Stimulated activated naive CD8-positive, alpha-beta T cell treated with anti-CD3 and anti-CD28 coated beads, Interleukin-15, Interleukin-2, amounts not matched to agents 100 ng/mL and 50 ng/mL, for 24 hours (primary cell): ENCODE data around the gene CACNA1C.

Source experiments
- H3K27ac Mint-ChIP-seq: one replicate; pipeline ENCODE4 v1.8.0; 2021; ENCODE audit warnings: mild to moderate bottlenecking, mixed read lengths
- H3K27me3 Mint-ChIP-seq: one replicate; pipeline ENCODE4 v1.8.0; 2021; ENCODE audit warnings: mixed read lengths
- H3K36me3 Mint-ChIP-seq: one replicate; pipeline ENCODE4 v1.8.0; 2021; ENCODE audit warnings: low read depth, mixed read lengths
- H3K4me1 Mint-ChIP-seq: one replicate; pipeline ENCODE4 v1.8.0; 2021; ENCODE audit warnings: low read depth, mixed read lengths
- H3K4me3 Mint-ChIP-seq: one replicate; pipeline ENCODE4 v1.8.0; 2021; ENCODE audit warnings: mild to moderate bottlenecking, mixed read lengths
- H3K9me3 Mint-ChIP-seq: one replicate; pipeline ENCODE4 v1.8.0; 2021; ENCODE audit warnings: mixed read lengths

Gene CACNA1C

DNA sequence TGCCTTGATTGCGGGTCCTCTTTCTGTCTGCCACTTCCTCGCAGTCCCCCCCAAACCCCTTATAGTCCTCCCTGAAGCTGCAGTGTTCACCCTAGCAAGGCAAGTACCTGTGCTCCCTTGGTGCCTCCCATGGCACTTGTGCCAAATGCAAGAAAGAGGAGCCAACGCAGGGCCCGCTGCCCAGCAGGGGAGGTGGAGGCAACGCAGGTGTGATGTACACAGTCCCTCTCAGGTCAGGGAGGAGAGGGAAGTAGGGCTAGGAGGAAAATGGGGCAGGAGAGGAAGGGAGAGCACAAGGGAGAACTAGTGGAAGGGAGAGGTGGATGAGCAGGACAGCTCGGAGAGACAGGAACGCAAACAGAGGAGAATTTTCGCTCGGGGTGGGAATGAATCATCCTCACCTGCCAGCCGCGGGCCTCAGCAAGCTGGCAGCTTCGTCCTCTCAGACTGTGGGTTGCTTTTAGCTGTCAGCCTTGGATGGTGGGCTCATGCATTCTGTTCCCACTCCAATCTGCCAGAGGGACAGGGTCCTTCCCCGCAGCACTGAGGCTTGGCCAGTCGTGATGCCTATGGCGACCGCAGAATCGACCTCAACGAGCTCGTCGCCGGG lies 357.0 kb downstream of the CACNA1C start:
- peaks cover 4% of the 10 kb centered on the region for H3K27me3 Mint-ChIP-seq
- no peaks in the 10 kb centered on the region for H3K4me1 Mint-ChIP-seq
- H3K27ac Mint-ChIP-seq: no peak overlapping the region

DNA sequence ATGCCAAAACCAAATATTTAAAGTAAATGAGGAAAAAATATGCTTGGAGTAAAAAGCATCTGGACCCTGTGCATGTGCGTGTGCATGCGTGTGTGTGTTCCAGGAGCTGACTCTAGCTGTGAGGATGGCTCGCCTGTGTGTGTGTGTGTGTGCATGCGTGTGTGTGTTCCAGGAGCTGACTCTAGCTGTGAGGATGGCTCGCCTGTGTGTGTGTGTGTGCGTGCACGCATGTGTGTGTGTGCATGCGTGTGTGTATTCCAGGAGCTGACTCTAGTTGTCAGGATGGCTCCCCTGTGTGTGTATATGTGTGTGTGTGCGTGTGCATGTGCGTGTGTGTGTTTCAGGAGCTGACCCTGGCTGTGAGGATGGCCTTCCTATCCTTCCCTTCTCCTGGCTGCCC lies 357.7 kb downstream of the CACNA1C start:
- Mint-ChIP-seq H3K27ac (no peak overlapping the region), H3K9me3 (no peaks in the 10 kb centered on the region), H3K4me3 (no peak overlapping the region), H3K4me1 (no peaks in the 10 kb centered on the region), H3K36me3 (no peaks in the 10 kb centered on the region), H3K27me3 (peaks cover 4% of the 10 kb centered on the region)

More for the DNA sequence above, 357.0 kb downstream of the CACNA1C start:
- no peaks in the 10 kb centered on the region for H3K36me3 Mint-ChIP-seq
- H3K9me3 Mint-ChIP-seq: no peaks in the 10 kb centered on the region
- no peak overlapping the region for H3K4me3 Mint-ChIP-seq

DNA sequence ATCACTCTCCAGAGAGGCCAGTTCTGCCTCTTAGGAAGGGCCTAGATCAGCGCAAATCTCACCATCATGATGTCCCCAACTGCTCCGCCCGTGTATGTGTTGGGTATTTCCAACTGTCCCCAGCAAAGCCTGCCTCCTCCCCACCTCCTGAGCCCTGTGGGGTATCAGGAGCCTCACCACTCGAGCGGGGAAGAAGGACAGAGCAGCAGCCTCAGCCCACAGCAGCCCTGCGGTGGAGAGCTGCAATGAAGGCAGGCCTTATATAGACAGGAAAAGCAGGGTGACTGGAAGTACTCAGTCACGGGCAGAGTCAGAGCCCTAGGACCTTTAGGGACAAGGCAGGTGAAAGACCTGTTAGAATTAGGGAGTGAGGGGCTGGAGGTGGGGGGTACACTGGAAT lies 358.2 kb downstream of the CACNA1C start:
- H3K27ac Mint-ChIP-seq: no peak overlapping the region
- no peak overlapping the region for H3K4me3 Mint-ChIP-seq
- H3K9me3 Mint-ChIP-seq: no peaks in the 10 kb centered on the region
- peaks cover 4% of the 10 kb centered on the region for H3K27me3 Mint-ChIP-seq
- H3K4me1 Mint-ChIP-seq: no peaks in the 10 kb centered on the region
- no peaks in the 10 kb centered on the region for H3K36me3 Mint-ChIP-seq

DNA sequence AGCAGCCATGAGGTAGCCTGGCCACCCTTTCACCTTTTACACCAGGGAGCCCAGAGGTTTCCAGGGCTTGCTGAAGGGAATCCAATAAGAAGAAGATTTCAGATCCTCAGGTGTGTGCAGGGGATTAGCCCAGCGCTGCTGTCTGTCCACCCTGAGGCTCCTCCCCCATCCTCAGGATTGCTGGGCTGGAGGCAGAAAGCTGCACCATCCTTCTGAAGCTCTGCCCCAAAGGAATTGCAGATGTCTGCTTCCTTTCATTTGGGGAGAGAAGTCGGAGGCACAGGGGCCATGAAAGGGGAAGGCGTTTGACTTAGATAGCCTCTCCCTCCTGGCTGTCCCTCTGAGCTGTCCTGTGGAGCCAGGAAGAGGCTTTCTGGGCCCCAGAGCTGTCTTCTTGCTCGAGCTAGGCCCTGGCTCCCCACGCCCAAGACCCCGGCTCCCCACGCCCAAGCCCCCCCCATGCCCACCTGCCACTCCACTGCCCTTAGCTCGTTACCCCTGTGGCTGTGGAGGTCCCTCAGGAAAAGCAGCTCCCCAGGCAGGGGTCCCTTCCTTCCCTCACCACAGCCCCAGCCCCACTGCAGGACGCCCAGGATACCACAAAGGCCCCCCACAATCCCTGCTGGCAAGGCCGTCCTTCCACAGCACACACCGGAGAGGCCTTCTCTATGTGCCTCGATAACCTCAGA lies 359.0 kb downstream of the CACNA1C start:
- Mint-ChIP-seq H3K4me1 (no peaks in the 10 kb centered on the region), H3K27me3 (peaks cover 4% of the 10 kb centered on the region), H3K4me3 (no peak overlapping the region), H3K36me3 (no peaks in the 10 kb centered on the region), H3K27ac (no peak overlapping the region), H3K9me3 (no peaks in the 10 kb centered on the region)

DNA sequence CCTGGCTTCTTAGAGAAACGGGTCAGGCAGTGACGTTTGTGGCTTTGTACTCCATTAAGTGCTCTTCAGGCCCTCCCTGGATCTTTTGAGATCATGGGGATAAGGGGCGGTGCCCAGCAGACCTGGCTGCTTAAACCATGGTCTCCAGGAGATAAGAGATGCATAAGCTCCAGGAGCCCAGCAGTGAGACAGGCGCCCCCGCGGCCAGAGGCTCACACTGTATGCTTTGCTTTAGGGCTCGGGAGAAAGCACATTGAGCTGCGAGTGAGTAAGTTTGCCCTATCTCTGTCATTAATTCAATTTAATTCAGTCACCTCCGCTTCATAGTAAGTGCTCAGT lies 359.5 kb downstream of the CACNA1C start:
- Mint-ChIP-seq H3K4me1 (no peaks in the 10 kb centered on the region), H3K27me3 (peaks cover 4% of the 10 kb centered on the region), H3K36me3 (no peaks in the 10 kb centered on the region), H3K9me3 (no peaks in the 10 kb centered on the region), H3K27ac (no peak overlapping the region), H3K4me3 (no peak overlapping the region)

DNA sequence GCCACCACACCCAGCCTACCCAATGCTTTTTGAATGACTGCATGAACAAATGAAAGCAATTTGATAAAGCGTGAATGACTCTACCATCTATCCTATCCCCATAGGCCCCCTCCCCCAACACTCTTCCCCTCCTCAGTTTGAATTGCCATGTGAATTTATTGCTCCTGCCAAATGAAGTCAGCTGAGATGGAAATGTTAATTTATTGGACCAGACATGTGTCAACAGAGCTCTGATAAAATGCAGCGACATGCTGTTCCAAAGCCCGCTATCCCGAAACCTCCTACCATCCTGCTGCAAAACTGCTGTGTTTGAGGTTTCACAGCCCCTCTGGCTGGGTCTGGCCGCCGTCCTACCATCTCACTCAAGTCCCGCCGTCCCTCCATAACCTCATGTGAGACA lies 360.5 kb downstream of the CACNA1C start:
- no peaks in the 10 kb centered on the region for H3K9me3 Mint-ChIP-seq

DNA sequence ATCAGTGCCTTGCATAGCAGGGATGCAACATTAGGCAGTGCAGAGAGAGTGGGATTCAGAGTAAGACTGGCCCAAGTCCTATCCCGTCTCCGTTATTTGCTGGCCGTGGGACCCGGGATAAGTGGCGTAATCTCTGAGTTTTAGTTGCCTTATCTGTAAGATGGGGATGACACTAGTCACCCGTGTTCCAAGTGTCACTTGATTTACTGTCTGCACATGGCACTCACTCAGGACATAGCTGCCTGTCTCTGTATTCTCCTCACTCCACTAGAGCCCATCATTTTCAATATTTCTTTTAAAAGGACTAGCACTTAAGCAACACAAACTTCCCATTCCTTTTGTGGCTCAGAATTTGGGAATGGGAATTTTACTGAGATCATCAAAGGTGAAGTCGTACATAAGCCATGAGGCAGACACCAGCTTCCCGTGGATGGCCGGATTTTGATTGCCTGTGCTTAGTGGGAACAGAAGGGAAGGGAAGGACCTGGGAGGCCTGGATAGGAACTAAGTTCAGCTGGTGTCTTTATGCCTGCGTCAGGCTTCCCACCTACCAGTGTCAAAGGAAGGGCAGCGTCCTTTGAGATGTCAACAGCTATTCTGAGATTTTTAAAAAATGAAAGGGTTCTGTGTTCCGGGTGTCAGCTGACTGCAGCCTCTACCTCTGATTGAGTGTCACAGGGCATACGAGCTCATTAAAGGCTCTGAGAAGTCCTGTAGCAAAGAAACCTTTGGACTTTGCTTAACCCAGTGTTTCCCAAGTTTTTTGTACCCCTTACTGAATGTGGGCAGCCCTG lies 361.4 kb downstream of the CACNA1C start:
- Mint-ChIP-seq H3K4me1 (no peaks in the 10 kb centered on the region), H3K36me3 (no peaks in the 10 kb centered on the region), H3K4me3 (no peak overlapping the region), H3K27ac (no peak overlapping the region), H3K27me3 (peaks cover 4% of the 10 kb centered on the region), H3K9me3 (no peaks in the 10 kb centered on the region)

More for the DNA sequence above, 360.5 kb downstream of the CACNA1C start:
- H3K27ac Mint-ChIP-seq: no peak overlapping the region
- no peaks in the 10 kb centered on the region for H3K36me3 Mint-ChIP-seq
- H3K27me3 Mint-ChIP-seq: peaks cover 4% of the 10 kb centered on the region
- no peak overlapping the region for H3K4me3 Mint-ChIP-seq
- H3K4me1 Mint-ChIP-seq: no peaks in the 10 kb centered on the region

DNA sequence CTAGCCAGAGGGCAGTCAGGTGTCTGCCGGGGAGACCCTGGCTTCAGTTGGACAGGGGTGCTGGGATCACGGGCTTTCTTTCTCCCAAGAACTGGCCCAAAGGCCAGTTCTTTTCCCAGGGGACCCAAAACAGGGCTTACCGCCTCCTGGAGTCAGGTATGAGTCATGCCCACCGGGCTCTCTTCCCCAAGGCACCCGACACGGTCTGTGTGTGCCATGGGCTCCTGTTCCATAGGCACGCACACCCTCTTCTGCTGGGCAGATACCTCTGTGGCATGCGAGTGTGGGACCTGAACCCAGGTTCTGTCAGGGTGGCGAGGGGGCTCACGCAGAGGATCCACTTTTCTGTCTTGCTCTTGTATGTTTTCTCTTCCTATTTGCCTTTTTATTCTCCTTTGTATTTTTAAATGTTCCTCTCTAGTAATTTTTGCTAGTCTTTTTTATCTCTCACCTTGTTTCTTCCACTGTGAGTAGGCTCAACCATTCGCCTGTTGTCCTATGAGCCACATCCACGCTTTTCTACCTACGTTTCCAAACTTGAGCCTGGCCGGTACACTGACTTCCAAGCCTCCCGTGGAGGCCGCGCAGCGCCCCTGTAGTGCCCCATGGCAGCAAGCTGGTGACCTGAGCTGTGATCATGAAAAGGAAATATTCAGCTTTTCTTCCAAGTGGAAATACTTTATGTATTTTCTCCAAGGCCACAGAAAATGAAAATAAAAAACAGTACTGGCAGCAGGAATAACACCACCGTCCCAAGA lies 362.2 kb downstream of the CACNA1C start:
- H3K9me3 Mint-ChIP-seq: no peaks in the 10 kb centered on the region
- H3K36me3 Mint-ChIP-seq: no peaks in the 10 kb centered on the region
- no peak overlapping the region for H3K27ac Mint-ChIP-seq
- no peak overlapping the region for H3K4me3 Mint-ChIP-seq
- H3K4me1 Mint-ChIP-seq: no peaks in the 10 kb centered on the region
- H3K27me3 Mint-ChIP-seq: peaks cover 4% of the 10 kb centered on the region

DNA sequence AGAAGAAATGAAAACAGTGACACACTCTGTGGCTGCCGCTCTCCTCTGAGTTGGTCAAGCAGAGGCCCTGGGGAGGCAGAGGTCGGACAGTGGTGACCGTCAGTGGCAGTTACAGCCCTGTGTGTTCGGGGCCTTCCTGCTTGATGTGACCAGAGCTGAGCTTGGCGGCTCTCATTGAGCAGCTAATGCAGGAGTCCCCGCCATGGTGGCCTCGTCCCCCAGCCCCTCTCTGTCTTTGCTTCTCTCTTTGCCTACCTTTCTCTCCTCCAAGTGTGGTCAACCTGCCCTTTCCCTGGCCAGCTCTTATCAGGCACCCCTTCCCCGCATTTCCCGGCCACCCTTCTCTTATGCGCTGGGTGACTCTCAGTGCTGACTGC lies 362.8 kb downstream of the CACNA1C start:
- Mint-ChIP-seq H3K4me1 (no peaks in the 10 kb centered on the region), H3K27me3 (peaks cover 4% of the 10 kb centered on the region), H3K36me3 (no peaks in the 10 kb centered on the region), H3K27ac (no peak overlapping the region), H3K9me3 (no peaks in the 10 kb centered on the region), H3K4me3 (no peak overlapping the region)

DNA sequence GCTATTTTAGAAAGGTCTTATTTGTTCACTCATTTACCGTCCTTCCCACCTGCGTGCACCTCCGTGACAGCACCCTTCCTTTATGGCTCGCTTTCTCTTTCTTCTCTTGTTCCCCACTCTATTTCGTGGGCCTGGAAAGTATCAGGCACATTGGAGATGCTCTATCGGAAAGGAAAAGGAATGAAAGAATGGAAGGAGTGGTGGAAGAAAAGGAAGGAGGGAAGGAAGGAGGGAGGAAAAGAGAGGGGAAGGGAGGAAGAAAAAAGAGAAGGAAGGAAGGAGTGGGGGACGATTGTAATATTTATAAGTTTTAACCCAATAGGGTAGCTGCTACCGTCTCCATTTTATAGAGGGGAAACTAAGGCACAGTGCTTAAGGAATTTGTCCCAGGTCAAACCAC lies 363.4 kb downstream of the CACNA1C start:
- no peaks in the 10 kb centered on the region for H3K9me3 Mint-ChIP-seq
- peaks cover 4% of the 10 kb centered on the region for H3K27me3 Mint-ChIP-seq
- no peaks in the 10 kb centered on the region for H3K4me1 Mint-ChIP-seq
- H3K27ac Mint-ChIP-seq: no peak overlapping the region
- no peak overlapping the region for H3K4me3 Mint-ChIP-seq
- H3K36me3 Mint-ChIP-seq: no peaks in the 10 kb centered on the region

DNA sequence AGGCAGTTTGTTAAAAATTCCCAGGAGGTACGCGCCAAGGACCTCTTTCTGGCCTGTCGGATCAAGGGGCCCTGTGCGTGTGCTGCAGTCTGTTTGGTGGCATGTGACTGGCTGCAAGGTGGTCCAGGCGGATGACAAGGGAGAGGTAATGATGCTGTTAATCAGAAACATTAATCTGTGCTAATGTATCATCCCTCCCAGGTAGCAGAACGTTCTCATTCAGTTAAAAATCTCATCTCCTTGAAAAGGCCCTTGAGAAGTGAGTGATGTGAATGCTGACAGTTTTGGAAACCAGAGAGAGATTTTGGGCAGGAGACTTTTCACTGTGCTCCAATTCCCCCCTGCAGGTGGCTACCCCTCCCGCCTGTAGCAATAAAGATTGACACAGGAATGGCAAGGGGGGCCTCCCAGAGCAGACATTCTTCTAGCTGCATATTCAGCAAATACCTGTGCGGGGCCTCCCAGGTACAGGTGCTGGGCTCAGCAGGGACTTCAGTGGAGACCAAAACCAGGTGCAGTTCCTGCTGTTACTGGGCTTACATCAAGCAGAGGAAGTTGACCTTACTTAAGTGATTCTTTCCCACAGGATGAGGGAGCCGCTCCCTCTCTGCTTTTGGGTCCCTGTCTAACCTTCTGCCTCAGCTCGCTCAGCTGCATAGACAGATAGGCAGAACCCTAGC lies 364.8 kb downstream of the CACNA1C start:
- Mint-ChIP-seq H3K4me1 (no peaks in the 10 kb centered on the region), H3K27ac (no peak overlapping the region), H3K4me3 (no peak overlapping the region), H3K9me3 (no peaks in the 10 kb centered on the region), H3K36me3 (no peaks in the 10 kb centered on the region), H3K27me3 (peaks cover 4% of the 10 kb centered on the region)

DNA sequence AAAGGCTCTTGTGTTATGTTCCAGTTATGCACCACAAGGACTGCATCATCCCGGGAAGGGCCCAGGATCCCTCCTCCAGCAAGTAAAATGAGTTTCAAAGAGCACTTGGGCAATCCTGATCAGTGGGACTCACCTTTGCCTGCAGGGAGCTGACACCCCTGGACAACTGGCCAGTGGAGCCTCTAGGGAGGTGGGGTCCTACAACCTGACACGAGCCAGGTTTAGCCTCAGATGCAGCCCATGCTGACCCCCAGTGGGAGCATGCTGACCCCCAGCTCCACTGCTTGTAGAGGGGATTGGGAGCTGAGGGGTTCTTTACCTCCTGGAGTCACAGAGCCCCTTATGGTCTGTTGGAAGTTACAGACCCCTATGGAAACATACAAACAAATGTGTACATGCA lies 365.8 kb downstream of the CACNA1C start:
- Mint-ChIP-seq H3K36me3 (no peaks in the 10 kb centered on the region), H3K27me3 (peaks cover 2% of the 10 kb centered on the region), H3K27ac (no peak overlapping the region), H3K4me3 (no peak overlapping the region), H3K4me1 (no peaks in the 10 kb centered on the region), H3K9me3 (no peaks in the 10 kb centered on the region)

DNA sequence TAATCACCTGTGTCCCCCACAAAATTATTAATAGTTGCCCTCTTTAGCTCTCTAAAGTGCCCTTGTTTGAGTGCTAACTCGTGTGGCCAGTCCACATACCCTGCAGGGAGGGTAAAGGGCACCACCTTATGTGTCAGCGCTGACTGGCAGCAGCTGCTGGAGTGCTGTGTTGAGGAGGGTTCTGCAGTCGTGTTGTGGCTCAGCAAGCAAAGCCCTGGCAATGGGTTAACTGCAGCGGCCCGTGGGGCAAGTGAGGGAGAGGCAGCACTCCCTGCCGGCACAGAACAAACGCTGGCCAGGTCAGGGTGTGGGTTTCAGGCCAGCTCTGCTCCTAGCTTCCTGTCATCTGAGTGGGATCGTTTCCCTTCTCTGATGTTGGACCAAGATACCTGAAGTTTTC lies 369.8 kb downstream of the CACNA1C start:
- no peak overlapping the region for H3K27ac Mint-ChIP-seq
- no peaks in the 10 kb centered on the region for H3K4me1 Mint-ChIP-seq
- H3K9me3 Mint-ChIP-seq: no peaks in the 10 kb centered on the region
- H3K4me3 Mint-ChIP-seq: no peak overlapping the region
- no peaks in the 10 kb centered on the region for H3K27me3 Mint-ChIP-seq
- H3K36me3 Mint-ChIP-seq: no peaks in the 10 kb centered on the region

DNA sequence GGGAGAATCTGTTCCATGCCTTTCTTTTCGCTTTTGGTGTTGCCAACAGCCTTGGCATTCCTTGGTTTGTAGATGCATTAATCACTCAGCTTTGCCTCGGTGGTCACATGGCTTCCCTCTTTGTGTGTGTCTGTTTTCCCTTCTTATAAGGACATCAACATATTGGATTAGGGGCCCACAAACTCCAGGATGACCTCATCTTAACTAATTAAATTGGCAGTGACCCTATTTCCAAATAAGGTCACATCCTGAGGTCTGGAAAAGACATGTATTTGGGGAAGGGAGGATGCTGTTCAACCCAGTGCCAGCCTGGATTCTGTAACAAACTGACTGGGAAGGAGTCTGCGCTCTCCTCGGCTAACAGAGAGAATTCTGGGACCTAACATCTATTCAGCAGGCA lies 376.2 kb downstream of the CACNA1C start:
- no peak overlapping the region for H3K27ac Mint-ChIP-seq
- H3K9me3 Mint-ChIP-seq: no peaks in the 10 kb centered on the region
- H3K4me1 Mint-ChIP-seq: no peaks in the 10 kb centered on the region
- no peaks in the 10 kb centered on the region for H3K36me3 Mint-ChIP-seq
- H3K27me3 Mint-ChIP-seq: no peaks in the 10 kb centered on the region
- no peak overlapping the region for H3K4me3 Mint-ChIP-seq
